Astrocyte (in vitro differentiated cells and primary cell): ENCODE results near the gene PIK3C2G.

Source experiments
- EZH2 ChIP-seq: IDR thresholded peaks from 2 replicates; pipeline ENCODE4 v1.6.1; 2012; ENCODE audit warnings: mild to moderate bottlenecking, low read length, inconsistent platforms; ENCODE audit not compliant: insufficient read depth
- TF ChIP-seq, protein P1 (sequence below): IDR thresholded peaks from 2 replicates; pipeline ENCODE4 v1.5.1; 2011; ENCODE audit warnings: low read depth, mild to moderate bottlenecking, inconsistent platforms, low read length, moderate library complexity; ENCODE audit not compliant: insufficient read depth

DNA sequence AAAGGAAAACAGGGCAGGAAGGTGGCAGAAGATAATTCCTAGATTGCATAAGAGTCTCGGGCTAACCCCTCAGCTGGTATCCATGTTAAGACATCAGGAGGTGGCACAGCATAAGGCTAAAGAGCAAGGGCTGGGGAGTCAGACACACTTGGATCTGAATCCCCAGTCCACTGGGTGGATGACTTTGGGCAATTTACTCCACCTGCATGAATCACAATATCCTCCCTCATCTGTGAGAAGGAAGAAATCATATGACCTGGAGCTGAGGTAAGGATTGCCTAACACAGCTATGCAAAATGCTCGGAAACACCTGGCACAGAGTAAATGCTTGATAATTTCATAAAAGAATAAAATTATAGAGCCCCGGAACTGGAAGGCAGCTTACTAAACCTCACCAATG, 217.9 kb downstream of the PIK3C2G start:
- TF ChIP-seq, protein P1, sequence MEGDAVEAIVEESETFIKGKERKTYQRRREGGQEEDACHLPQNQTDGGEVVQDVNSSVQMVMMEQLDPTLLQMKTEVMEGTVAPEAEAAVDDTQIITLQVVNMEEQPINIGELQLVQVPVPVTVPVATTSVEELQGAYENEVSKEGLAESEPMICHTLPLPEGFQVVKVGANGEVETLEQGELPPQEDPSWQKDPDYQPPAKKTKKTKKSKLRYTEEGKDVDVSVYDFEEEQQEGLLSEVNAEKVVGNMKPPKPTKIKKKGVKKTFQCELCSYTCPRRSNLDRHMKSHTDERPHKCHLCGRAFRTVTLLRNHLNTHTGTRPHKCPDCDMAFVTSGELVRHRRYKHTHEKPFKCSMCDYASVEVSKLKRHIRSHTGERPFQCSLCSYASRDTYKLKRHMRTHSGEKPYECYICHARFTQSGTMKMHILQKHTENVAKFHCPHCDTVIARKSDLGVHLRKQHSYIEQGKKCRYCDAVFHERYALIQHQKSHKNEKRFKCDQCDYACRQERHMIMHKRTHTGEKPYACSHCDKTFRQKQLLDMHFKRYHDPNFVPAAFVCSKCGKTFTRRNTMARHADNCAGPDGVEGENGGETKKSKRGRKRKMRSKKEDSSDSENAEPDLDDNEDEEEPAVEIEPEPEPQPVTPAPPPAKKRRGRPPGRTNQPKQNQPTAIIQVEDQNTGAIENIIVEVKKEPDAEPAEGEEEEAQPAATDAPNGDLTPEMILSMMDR, result no peak
- TF ChIP-seq EZH2, result no peak
